Psoas muscle (tissue), 8 donors: ENCODE data around the gene APBA3. TPM values are rescaled to one million over a fixed set of nuclear protein-coding genes. Genes with fewer than 3 reads are reported as not detected.

ENCODE experiments used
- ATAC-seq, 4 donors: fragments of 200-7000 bp; cut with Tn5 transposase; one replicate each; pipeline ENCODE4 v1.9.1; 2020; ENCODE audit warnings: moderate library complexity in 3 of 4, mild to moderate bottlenecking in 2 of 4
- DNase-seq, 2 donors: peaks; one replicate each; pipeline ENCODE4 v3.0.0-alpha.2; 2020
- H3K27ac ChIP-seq: fragments of 200-600 bp; one replicate; pipeline ENCODE4 v1.8.0; 2022
- H3K27me3 ChIP-seq, 3 donors: fragments of 200-600 bp in 1 of 3; one replicate each; pipeline versions ENCODE4 v1.6.1 to v1.8.0; 2013 to 2022; ENCODE audit warnings: low read length in 2 of 3, mild to moderate bottlenecking in 2 of 3, moderate library complexity in 1 of 3; ENCODE audit not compliant: insufficient read depth in 3 of 3
- H3K36me3 ChIP-seq, 2 donors: fragments of 200-600 bp in 1 of 2; one replicate each; pipeline versions ENCODE4 v1.6.1 to v1.8.0; 2013 to 2022; ENCODE audit warnings: low read depth in 1 of 2, mild to moderate bottlenecking in 1 of 2, moderate library complexity in 1 of 2; ENCODE audit not compliant: insufficient read depth in 1 of 2
- H3K4me1 ChIP-seq: fragments of 200-600 bp; one replicate; pipeline ENCODE4 v1.8.0; 2022
- H3K4me3 ChIP-seq: fragments of 200-600 bp; one replicate; pipeline ENCODE4 v1.8.0; 2022; ENCODE audit warnings: mild to moderate bottlenecking
- H3K9me3 ChIP-seq: fragments of 200-600 bp; one replicate; pipeline ENCODE4 v1.8.0; 2022
- CTCF ChIP-seq: fragments of 200-600 bp; IDR thresholded peaks from one replicate; pipeline ENCODE4 v1.8.0; 2022; ENCODE audit warnings: antibody characterized with exemption
- WGBS, 3 donors: extraction: QIAGEN DNeasy Blood & Tissue Kit; methylation state at CpG; one replicate each; pipeline versions ENCODE4 v1.1.6 to v1.1.7; 2013; 5-methylcytosine and 5-hydroxymethylcytosine counted together
- intact Hi-C, 2 donors: fragments of 100-400 bp; cut with DNase I; formaldehyde crosslinking; loops; one replicate each; pipeline versions ENCODE4 v1.11.0 to v1.14.2; 2022
- polyA plus RNA-seq, 3 donors: library from polyadenylated mRNA; stranded (reverse); fragments of 200-250 nt; gene quantifications; one replicate each; pipeline ENCODE4 v1.2.3, GENCODE V29; 2013
- total RNA-seq, 4 donors: library from RNA; stranded (reverse); fragmentation: NEBNext Ultra II Directional in 2 of 4; extraction: Animal tissue kit (Norgen Biotek cat#: 25700) in 2 of 4; gene quantifications; one replicate each; pipeline versions ENCODE4 v1.2.1 to v1.2.4, GENCODE V29; 2021 to 2023
- donor health status: healthy with polysubstance abuse.
- donor health status: DM: no; HTN: no; CAD: no; lungs with moderate emphysema.
- donor health status: Bipolar disorder and iron deficiency.
- donor health status: healthy.
- donor health status: DM: yes; HTN: yes; CAD: no.
- donor health status: DM: no; HTN: no; CAD: no.
- donor health status: DM: no; HTN: no; CAD: no.
- donor health status: DM: yes; HTN: yes; CAD: no.

Gene APBA3
- total and polyA plus RNA-seq, 7 donors, result 17.7 to 30.1 (median 19.4) TPM

- no peak for TF ChIP-seq CTCF
- Histone ChIP-seq H3K4me1 (no peaks in the 10 kb centered on the region), H3K4me3 (no peak overlapping the region), H3K27ac (no peak overlapping the region), H3K36me3 (peaks cover 5 to 61% of the 10 kb centered on the region in 2 donors), H3K27me3 (peaks cover 0 to 7% (median 0%) of the 10 kb centered on the region in 3 donors), H3K9me3 (no peaks in the 10 kb centered on the region)
- intact Hi-C loops, result no loop called here
- DNase-seq (no peak), ATAC-seq (no peak)
- WGBS, 3 donors, result 88 to 96% (median 92%) methylated on average over 29 to 30 of the region's 30 CpGs
These were observed 10.3 kb downstream of the APBA3 start for GRCh38 chr19:3751236-3751635.

DNA sequence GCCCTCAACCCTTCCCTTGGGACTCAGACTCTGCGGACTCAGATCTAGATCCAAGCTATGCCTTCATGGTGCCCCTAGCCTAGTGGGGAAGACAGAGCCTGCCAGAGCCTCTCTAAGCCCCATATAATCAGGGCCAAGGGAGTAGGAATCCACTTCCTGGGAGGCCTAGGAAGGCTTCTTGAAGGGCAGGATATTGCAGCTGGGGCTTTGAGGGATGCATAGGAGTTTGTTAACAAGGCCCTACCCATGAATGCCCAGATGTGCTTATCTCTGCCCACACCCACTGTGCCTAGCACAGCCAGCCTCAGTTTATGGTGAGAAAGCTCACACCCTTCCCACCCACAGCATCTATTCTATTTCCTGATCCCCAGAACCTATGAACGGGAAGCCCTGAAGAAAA lies 11.3 kb downstream of the APBA3 start:
- Histone ChIP-seq H3K27me3 (peaks cover 0 to 7% (median 0%) of the 10 kb centered on the region in 3 donors), H3K9me3 (no peaks in the 10 kb centered on the region), H3K4me1 (no peaks in the 10 kb centered on the region), H3K36me3 (peaks cover 5 to 61% of the 10 kb centered on the region in 2 donors), H3K27ac (no peak overlapping the region), H3K4me3 (no peak overlapping the region)
- ATAC-seq (no peak), DNase-seq (no peak)
- intact Hi-C loops, result no loop called here
- WGBS, 3 donors, result 97 to 100% (median 99%) methylated on average over 2 of the region's 2 CpGs
- TF ChIP-seq CTCF, result no peak

DNA sequence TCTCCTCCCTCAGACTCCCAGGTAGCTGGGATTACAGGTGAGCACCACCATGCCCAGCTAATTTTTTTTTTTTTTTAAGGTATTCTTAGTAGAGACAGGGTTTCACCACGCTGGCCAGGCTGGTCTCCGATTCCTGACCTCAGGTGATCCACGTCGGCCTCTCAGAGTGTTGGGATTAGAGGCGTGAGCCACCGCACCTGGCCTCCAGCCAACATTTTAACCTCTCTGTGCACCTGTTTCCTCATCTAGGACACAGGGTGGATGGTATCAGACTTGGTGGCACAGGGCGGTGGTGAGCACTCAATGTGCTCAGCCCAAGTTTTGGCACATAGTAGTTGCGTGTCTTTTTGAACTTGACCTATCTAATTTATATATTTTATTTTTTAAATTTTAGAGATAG lies 12.5 kb downstream of the APBA3 start:
- intact Hi-C loops, result no loop called here
- H3K9me3 ChIP-seq, result no peaks in the 10 kb centered on the region
- WGBS, 3 donors, result 57 to 71% (median 58%) methylated on average over 8 of the region's 8 CpGs
- DNase-seq, result no peak
- H3K36me3 ChIP-seq, result peaks cover 3 to 49% of the 10 kb centered on the region in 2 donors
- H3K4me1 ChIP-seq, result no peaks in the 10 kb centered on the region
- peaks cover 0 to 7% (median 0%) of the 10 kb centered on the region in 3 donors for H3K27me3 ChIP-seq
- TF ChIP-seq CTCF, result no peak
- ATAC-seq, result peak in 3 of 4 donors; percentile 30 to 71 (median 39)
- no peak overlapping the region for H3K27ac ChIP-seq
- no peak overlapping the region for H3K4me3 ChIP-seq

- no peak for ATAC-seq
- intact Hi-C loops, result no loop called here
- peaks cover 0 to 7% (median 0%) of the 10 kb centered on the region in 3 donors for H3K27me3 ChIP-seq
- TF ChIP-seq CTCF, result no peak
- H3K4me1 ChIP-seq, result no peaks in the 10 kb centered on the region
- no peak for DNase-seq
- H3K4me3 ChIP-seq, result no peak overlapping the region
- WGBS, 3 donors, result 57 to 63% (median 62%) methylated on average over 31 of the region's 31 CpGs
- H3K27ac ChIP-seq, result no peak overlapping the region
- peaks cover 3 to 25% of the 10 kb centered on the region in 2 donors for H3K36me3 ChIP-seq
- H3K9me3 ChIP-seq, result no peaks in the 10 kb centered on the region
These were observed 15.0 kb downstream of the APBA3 start for GRCh38 chr19:3746371-3747056.
